ENCODE data around the gene BPGM. TPM values are rescaled to one million over a fixed set of nuclear protein-coding genes. Genes with fewer than 3 reads are reported as not detected.

BPGM gene
- total RNA-seq, 2 donors from 2014 or later = 18.3 to 18.7 TPM

- Histone ChIP-seq H3K9me3 (no peaks in the 10 kb centered on the region), H3K27ac (no peak overlapping the region), H3K36me3 (no peaks in the 10 kb centered on the region), H3K4me3 (no peak overlapping the region), H3K4me1 (replicated peaks) (no peaks in the 10 kb centered on the region), H3K27me3 (replicated peaks; ENCODE audit: insufficient read depth) (no peaks in the 10 kb centered on the region)
- 73% methylated on average over 2 of the region's 2 CpGs for WGBS
- DNase-seq (ENCODE audit: low spot score) = no peak
- intact Hi-C loops (cut with DNase I) = no loop called here
- TF ChIP-seq, protein P1, sequence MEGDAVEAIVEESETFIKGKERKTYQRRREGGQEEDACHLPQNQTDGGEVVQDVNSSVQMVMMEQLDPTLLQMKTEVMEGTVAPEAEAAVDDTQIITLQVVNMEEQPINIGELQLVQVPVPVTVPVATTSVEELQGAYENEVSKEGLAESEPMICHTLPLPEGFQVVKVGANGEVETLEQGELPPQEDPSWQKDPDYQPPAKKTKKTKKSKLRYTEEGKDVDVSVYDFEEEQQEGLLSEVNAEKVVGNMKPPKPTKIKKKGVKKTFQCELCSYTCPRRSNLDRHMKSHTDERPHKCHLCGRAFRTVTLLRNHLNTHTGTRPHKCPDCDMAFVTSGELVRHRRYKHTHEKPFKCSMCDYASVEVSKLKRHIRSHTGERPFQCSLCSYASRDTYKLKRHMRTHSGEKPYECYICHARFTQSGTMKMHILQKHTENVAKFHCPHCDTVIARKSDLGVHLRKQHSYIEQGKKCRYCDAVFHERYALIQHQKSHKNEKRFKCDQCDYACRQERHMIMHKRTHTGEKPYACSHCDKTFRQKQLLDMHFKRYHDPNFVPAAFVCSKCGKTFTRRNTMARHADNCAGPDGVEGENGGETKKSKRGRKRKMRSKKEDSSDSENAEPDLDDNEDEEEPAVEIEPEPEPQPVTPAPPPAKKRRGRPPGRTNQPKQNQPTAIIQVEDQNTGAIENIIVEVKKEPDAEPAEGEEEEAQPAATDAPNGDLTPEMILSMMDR (IDR thresholded peaks at IDR 0.05) = no peak
- TF ChIP-seq POLR2AphosphoS5 (IDR thresholded peaks at IDR 0.05) (no peak), POLR2A (IDR thresholded peaks at IDR 0.05) (no peak)
Measured at GRCh38 chr7:134616611-134617010, 30.0 kb upstream of the BPGM start.

- H3K4me3 ChIP-seq = no peak overlapping the region
- WGBS = 76% methylated on average over 5 of the region's 5 CpGs
- no peak overlapping the region for H3K27ac ChIP-seq
- intact Hi-C loops (cut with DNase I) = no loop called here
- TF ChIP-seq POLR2A (IDR thresholded peaks at IDR 0.05) (no peak), POLR2AphosphoS5 (IDR thresholded peaks at IDR 0.05) (no peak)
- TF ChIP-seq, protein P1 (IDR thresholded peaks at IDR 0.05) = no peak
- H3K9me3 ChIP-seq = no peaks in the 10 kb centered on the region
- no peaks in the 10 kb centered on the region for H3K4me1 ChIP-seq (replicated peaks)
- H3K27me3 ChIP-seq (replicated peaks; ENCODE audit: insufficient read depth) = no peaks in the 10 kb centered on the region
- DNase-seq (ENCODE audit: low spot score) = no peak
- H3K36me3 ChIP-seq = no peaks in the 10 kb centered on the region
Measured at GRCh38 chr7:134618756-134619530, 27.7 kb upstream of the BPGM start.

DNA sequence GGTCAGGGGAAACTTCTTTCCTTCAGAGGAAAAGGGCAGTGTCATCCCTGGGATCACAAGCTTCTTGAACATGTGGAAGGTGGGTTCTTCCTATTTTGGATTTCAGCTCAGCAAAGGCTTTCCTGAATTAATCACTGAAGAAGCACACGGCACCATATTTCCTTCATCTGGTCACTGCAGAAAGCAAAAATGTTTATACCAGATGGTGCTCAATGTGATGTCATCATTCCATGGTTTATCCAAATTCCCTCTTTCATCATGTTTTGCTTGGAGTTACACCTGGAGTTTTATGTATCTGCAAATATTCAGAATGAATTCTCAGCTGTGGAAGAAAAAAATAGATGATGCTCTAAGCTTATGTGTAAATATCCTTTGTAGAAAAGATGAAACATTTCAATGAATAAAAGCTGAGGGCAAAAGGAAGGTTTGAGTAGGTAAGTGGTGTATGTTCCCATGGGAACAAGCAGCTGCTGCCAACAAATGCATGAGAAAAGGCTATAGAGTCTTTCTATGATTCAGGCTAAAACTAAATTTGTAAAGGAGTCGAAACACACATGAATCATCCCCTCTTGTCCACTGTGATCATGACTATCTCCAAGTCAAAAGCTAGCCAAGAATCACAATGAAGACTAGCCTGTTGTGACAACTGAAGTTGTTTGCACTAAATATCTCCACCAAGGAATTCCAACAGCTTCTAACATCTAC, 26.9 kb upstream of the BPGM start:
- Histone ChIP-seq H3K4me3 (no peak overlapping the region), H3K27me3 (replicated peaks; ENCODE audit: insufficient read depth) (no peaks in the 10 kb centered on the region), H3K36me3 (no peaks in the 10 kb centered on the region), H3K4me1 (replicated peaks) (no peaks in the 10 kb centered on the region), H3K9me3 (no peaks in the 10 kb centered on the region), H3K27ac (no peak overlapping the region)
- TF ChIP-seq, protein P1 (IDR thresholded peaks at IDR 0.05) = no peak
- TF ChIP-seq POLR2AphosphoS5 (IDR thresholded peaks at IDR 0.05) = no peak
- no peak for TF ChIP-seq POLR2A (IDR thresholded peaks at IDR 0.05)
- DNase-seq (ENCODE audit: low spot score) = no peak
- WGBS = 71% methylated on average over 2 of the region's 2 CpGs
- intact Hi-C loops (cut with DNase I) = no loop called here

- intact Hi-C loops (cut with DNase I) = no loop called here
- H3K4me3 ChIP-seq = no peak overlapping the region
Measured at GRCh38 chr7:134622303-134622995, 24.2 kb upstream of the BPGM start.

More at GRCh38 chr7:134622303-134622995, 24.2 kb upstream of the BPGM start:
- no peak for DNase-seq (ENCODE audit: low spot score)
- Histone ChIP-seq H3K27ac (no peak overlapping the region), H3K4me1 (replicated peaks) (no peaks in the 10 kb centered on the region), H3K9me3 (no peaks in the 10 kb centered on the region), H3K27me3 (replicated peaks; ENCODE audit: insufficient read depth) (no peaks in the 10 kb centered on the region), H3K36me3 (no peaks in the 10 kb centered on the region)
- TF ChIP-seq POLR2AphosphoS5 (IDR thresholded peaks at IDR 0.05) (no peak), POLR2A (IDR thresholded peaks at IDR 0.05) (no peak)
- TF ChIP-seq, protein P1 (IDR thresholded peaks at IDR 0.05) = no peak
- 86% methylated on average over 7 of the region's 7 CpGs for WGBS
